ENCODE measurements around the gene SGK1. TPM values are rescaled to one million over a fixed set of nuclear protein-coding genes. Genes with fewer than 3 reads are reported as not detected.

SGK1 gene
- total and polyA plus RNA-seq, 7 donors: 17.2 to 352 (median 35.2) TPM

GRCh38 chr6:134122775-134123174, 195.1 kb downstream of the SGK1 start:
- Histone ChIP-seq H3K4me3 (no peak overlapping the region), H3K4me1 (no peaks in the 10 kb centered on the region), H3K36me3 (no peaks in the 10 kb centered on the region), H3K27ac (no peak overlapping the region), H3K9me3 (no peaks in the 10 kb centered on the region), H3K27me3 (no peaks in the 10 kb centered on the region)
- WGBS, 2 donors: 93 to 96% methylated on average over 1 of the region's 1 CpG
- no peak for DNase-seq
- TF ChIP-seq POLR2AphosphoS5 (IDR thresholded peaks at IDR 0.05) (no peak), CTCF (IDR thresholded peaks at IDR 0.05) (no peak), EP300 (IDR thresholded peaks at IDR 0.05) (no peak), POLR2A (IDR thresholded peaks at IDR 0.05) (no peak)
- intact Hi-C loops (cut with DNase I): no loop called here

GRCh38 chr6:134119486-134119885, 198.4 kb downstream of the SGK1 start:
- Histone ChIP-seq H3K27me3 (peaks cover 0 to 9% (median 0%) of the 10 kb centered on the region in 3 donors), H3K9me3 (no peaks in the 10 kb centered on the region), H3K27ac (no peak overlapping the region), H3K4me3 (no peak overlapping the region), H3K4me1 (no peaks in the 10 kb centered on the region), H3K36me3 (no peaks in the 10 kb centered on the region)
- no peak for DNase-seq
- TF ChIP-seq POLR2A (IDR thresholded peaks at IDR 0.05) (no peak), POLR2AphosphoS5 (IDR thresholded peaks at IDR 0.05) (no peak), CTCF (IDR thresholded peaks at IDR 0.05) (no peak), EP300 (IDR thresholded peaks at IDR 0.05) (no peak)
- intact Hi-C loops (cut with DNase I): no loop called here

Small RNA genes lying within 50 kb of the gene (small RNA-seq; reads per million reads assigned to genes)
- 0 reads per million in 3 donors for gene RF00019
- 0 to 0.43 (median 0.12) reads per million in 3 donors for gene RN7SL408P
- 17.3 to 22.0 (median 18.2) reads per million in 3 donors for gene RNA5SP218
- 0 reads per million in 3 donors for gene RPS29P32

Data from sigmoid colon (tissue), 7 donors.